BE2C (cell line): ENCODE data around the gene REV3L.
"Not testable (repeated sequence)": the region's sequence is repeated elsewhere in the genome, so short reads cannot be mapped to it uniquely, and the experiment has no call there.

ENCODE experiments used
- DNase-seq: peaks from one replicate; pipeline ENCODE4 v3.0.0-alpha.2; 2020
- H3K27me3 ChIP-seq: fragments of 250-450 bp; sonication (Bioruptor Pico); 2 replicates; pipeline ENCODE4 v1.5.1; 2020; ENCODE audit warnings: mild to moderate bottlenecking
- H3K36me3 ChIP-seq: fragments of 250-450 bp; sonication (Bioruptor Pico); 2 replicates; pipeline ENCODE4 v1.5.1; 2020; ENCODE audit warnings: mild to moderate bottlenecking
- H3K4me1 ChIP-seq: fragments of 250-450 bp; sonication (Bioruptor Pico); 2 replicates; pipeline ENCODE4 v1.5.1; 2020
- H3K4me3 ChIP-seq: 2 replicates; pipeline ENCODE4 v1.5.1; 2011; ENCODE audit warnings: low read depth, low read length
- H3K9me3 ChIP-seq: fragments of 250-450 bp; sonication (Bioruptor Pico); 2 replicates; pipeline ENCODE4 v1.5.1; 2020
- TF ChIP-seq, protein P1 (sequence below): IDR thresholded peaks from 2 replicates; pipeline ENCODE4 v1.5.1; 2012; ENCODE audit warnings: mild to moderate bottlenecking, low read depth, low read length

Gene REV3L

DNA sequence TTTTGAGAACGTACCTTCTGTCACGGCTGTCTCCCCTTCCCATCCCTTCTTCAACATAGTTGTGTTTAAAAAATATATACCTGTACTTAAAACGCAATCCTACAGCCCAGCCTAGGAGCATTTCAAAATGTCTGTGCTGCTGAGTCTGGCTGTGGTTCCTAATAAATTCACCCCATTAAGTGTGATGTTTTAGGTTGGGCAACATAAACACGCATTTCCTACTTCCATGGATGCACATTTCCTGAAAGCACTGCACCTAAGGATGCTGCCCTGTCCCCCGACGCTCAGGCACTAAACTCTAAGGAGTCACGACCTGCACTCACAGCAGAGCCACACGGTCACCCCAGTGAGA, 1.2 kb downstream of the REV3L start:
- H3K36me3 ChIP-seq: peaks cover 6% of the 10 kb centered on the region
- DNase-seq: no peak
- H3K4me1 ChIP-seq: peaks cover 16% of the 10 kb centered on the region
- TF ChIP-seq, protein P1, sequence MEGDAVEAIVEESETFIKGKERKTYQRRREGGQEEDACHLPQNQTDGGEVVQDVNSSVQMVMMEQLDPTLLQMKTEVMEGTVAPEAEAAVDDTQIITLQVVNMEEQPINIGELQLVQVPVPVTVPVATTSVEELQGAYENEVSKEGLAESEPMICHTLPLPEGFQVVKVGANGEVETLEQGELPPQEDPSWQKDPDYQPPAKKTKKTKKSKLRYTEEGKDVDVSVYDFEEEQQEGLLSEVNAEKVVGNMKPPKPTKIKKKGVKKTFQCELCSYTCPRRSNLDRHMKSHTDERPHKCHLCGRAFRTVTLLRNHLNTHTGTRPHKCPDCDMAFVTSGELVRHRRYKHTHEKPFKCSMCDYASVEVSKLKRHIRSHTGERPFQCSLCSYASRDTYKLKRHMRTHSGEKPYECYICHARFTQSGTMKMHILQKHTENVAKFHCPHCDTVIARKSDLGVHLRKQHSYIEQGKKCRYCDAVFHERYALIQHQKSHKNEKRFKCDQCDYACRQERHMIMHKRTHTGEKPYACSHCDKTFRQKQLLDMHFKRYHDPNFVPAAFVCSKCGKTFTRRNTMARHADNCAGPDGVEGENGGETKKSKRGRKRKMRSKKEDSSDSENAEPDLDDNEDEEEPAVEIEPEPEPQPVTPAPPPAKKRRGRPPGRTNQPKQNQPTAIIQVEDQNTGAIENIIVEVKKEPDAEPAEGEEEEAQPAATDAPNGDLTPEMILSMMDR: no peak
- H3K4me3 ChIP-seq: peak overlapping the region; percentile 91
- no peaks in the 10 kb centered on the region; the same call in 1 of the 2 replicates for H3K9me3 ChIP-seq
- no peaks in the 10 kb centered on the region for H3K27me3 ChIP-seq

GRCh38 chr6:111480988-111481822, 1.8 kb downstream of the REV3L start:
- TF ChIP-seq, protein P1: no peak
- peaks cover 16% of the 10 kb centered on the region for H3K4me1 ChIP-seq
- peaks cover under 1% of the 10 kb centered on the region for H3K36me3 ChIP-seq
- H3K27me3 ChIP-seq: no peaks in the 10 kb centered on the region
- no peaks in the 10 kb centered on the region for H3K9me3 ChIP-seq
- no peak for DNase-seq
- H3K4me3 ChIP-seq: peak overlapping the region; percentile 91

DNA sequence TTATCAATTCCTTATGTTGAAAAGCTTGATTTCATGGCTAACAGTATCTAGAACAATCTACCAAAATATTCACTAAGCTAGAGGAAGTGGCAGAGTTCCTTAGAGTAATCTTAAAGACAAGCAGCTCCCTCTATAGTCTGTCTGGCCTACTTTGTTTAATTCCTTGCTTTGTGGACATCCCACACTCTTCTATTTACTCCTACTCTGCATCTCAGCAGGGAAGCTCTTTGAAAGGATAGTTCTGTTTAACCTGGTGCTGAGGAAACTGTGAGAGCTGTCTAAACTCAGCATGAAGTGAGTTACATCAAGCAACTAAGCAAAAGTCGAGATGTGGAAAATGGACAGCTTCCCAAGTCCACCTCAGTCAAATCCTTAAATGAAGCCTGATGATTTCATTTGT, 4.3 kb downstream of the REV3L start:
- Histone ChIP-seq H3K9me3 (no peaks in the 10 kb centered on the region), H3K36me3 (no peaks in the 10 kb centered on the region; the same call in 1 of the 2 replicates), H3K27me3 (no peaks in the 10 kb centered on the region), H3K4me3 (no peak overlapping the region), H3K4me1 (peaks cover 16% of the 10 kb centered on the region)
- DNase-seq: no peak
- TF ChIP-seq, protein P1: peak; percentile 25

DNA sequence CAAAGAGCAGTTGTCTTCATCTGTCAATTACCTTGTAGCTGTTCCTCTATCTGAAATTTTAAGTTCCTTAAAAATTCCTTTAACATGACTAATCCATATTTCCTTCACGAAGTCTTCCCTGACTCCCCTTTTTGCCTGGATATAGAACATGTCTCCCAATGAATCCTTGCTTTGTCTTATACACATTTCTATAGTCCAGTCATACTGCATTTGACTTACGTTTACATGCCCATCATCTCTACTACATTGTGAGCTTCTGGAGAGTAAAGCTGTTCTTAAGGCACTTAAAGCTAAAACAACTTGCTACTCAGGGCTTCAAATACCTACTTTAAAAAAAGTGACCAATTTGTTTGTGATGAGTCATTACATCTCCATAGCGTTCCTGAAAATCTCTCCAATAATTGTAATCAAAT, 4.9 kb downstream of the REV3L start:
- H3K9me3 ChIP-seq: no peaks in the 10 kb centered on the region
- no peaks in the 10 kb centered on the region; the same call in 1 of the 2 replicates for H3K36me3 ChIP-seq
- TF ChIP-seq, protein P1: no peak
- H3K4me3 ChIP-seq: no peak overlapping the region
- H3K4me1 ChIP-seq: peaks cover 16% of the 10 kb centered on the region
- no peak for DNase-seq
- H3K27me3 ChIP-seq: no peaks in the 10 kb centered on the region

GRCh38 chr6:111477481-111477938, 5.5 kb downstream of the REV3L start:
- no peaks in the 10 kb centered on the region; the same call in 1 of the 2 replicates for H3K36me3 ChIP-seq
- no peaks in the 10 kb centered on the region for H3K9me3 ChIP-seq
- DNase-seq: no peak
- TF ChIP-seq, protein P1: no peak
- H3K4me1 ChIP-seq: peaks cover 16% of the 10 kb centered on the region
- H3K4me3 ChIP-seq: no peak overlapping the region
- H3K27me3 ChIP-seq: no peaks in the 10 kb centered on the region

- not testable (repeated sequence) for DNase-seq, H3K27me3 ChIP-seq, H3K36me3 ChIP-seq, H3K4me3 ChIP-seq, H3K9me3 ChIP-seq
- peaks cover 16% of the 10 kb centered on the region for H3K4me1 ChIP-seq
These were observed 7.0 kb downstream of the REV3L start for GRCh38 chr6:111476061-111476460.
